ENCODE results near the gene ZNF184.
"Not testable (repeated sequence)": the region's sequence is repeated elsewhere in the genome, so short reads cannot be mapped to it uniquely, and the experiment has no call there.

The ZNF184 gene

GRCh38 chr6:27478706-27479318 lies 5.9 kb upstream of the ZNF184 start:
- peak; percentile 84 for DNase-seq

GRCh38 chr6:27478141-27478705 lies 5.3 kb upstream of the ZNF184 start:
- no peak for DNase-seq

GRCh38 chr6:27477318-27478013 lies 4.6 kb upstream of the ZNF184 start:
- no peak for DNase-seq

GRCh38 chr6:27476090-27476489 lies 3.2 kb upstream of the ZNF184 start:
- DNase-seq, result no peak

GRCh38 chr6:27474672-27475071 lies 1.8 kb upstream of the ZNF184 start:
- no peak for DNase-seq

- no peak for DNase-seq
Observed at GRCh38 chr6:27474172-27474465, 1.2 kb upstream of the ZNF184 start.

- DNase-seq, result peak; percentile 62
Observed at GRCh38 chr6:27472182-27472616, 706 bp downstream of the ZNF184 start.

GRCh38 chr6:27471365-27472115 lies 1.4 kb downstream of the ZNF184 start:
- no peak for DNase-seq

- no peak for DNase-seq
Observed at GRCh38 chr6:27470023-27470422, 2.9 kb downstream of the ZNF184 start.

GRCh38 chr6:27468334-27468733 lies 4.6 kb downstream of the ZNF184 start:
- DNase-seq, result no peak

- DNase-seq, result no peak
Observed at GRCh38 chr6:27452496-27452897, 20.4 kb downstream of the ZNF184 start.

- DNase-seq, result no peak
Observed at GRCh38 chr6:27451660-27452390, 21.1 kb downstream of the ZNF184 start.

GRCh38 chr6:27448456-27448855 lies 24.4 kb downstream of the ZNF184 start:
- no peak for DNase-seq

- no peak for DNase-seq
Observed at GRCh38 chr6:27442932-27443331, 30.0 kb downstream of the ZNF184 start.

GRCh38 chr6:27441001-27441400 lies 31.9 kb downstream of the ZNF184 start:
- no peak for DNase-seq

- no peak for DNase-seq
Observed at GRCh38 chr6:27439371-27439770, 33.5 kb downstream of the ZNF184 start.

- DNase-seq, result no peak
Observed at GRCh38 chr6:27433714-27434113, 39.2 kb downstream of the ZNF184 start.

- DNase-seq, result no peak
Observed at GRCh38 chr6:27428966-27429365, 43.9 kb downstream of the ZNF184 start.

GRCh38 chr6:27428502-27428901 lies 44.4 kb downstream of the ZNF184 start:
- DNase-seq, result no peak

- DNase-seq, result no peak
Observed at GRCh38 chr6:27426045-27426620, 46.8 kb downstream of the ZNF184 start.

- DNase-seq, result not testable (repeated sequence)
Observed at GRCh38 chr6:27424851-27425250, 48.1 kb downstream of the ZNF184 start.

GRCh38 chr6:27422651-27423332 lies 50.1 kb downstream of the ZNF184 start:
- DNase-seq, result no peak
